CD4-positive, alpha-beta T cell treated with Interleukin-4 for 4 hours (primary cell): ENCODE results near the gene EPHB6.

Experiments
- DNase-seq: peaks from one replicate; pipeline ENCODE4 v3.0.0-alpha.2; 2020

The EPHB6 gene

GRCh38 chr7:142897691-142898090, 42.8 kb downstream of the EPHB6 start:
- DNase-seq: no peak

- DNase-seq: no peak
Observed at GRCh38 chr7:142898377-142899170, 43.7 kb downstream of the EPHB6 start.

GRCh38 chr7:142899661-142900060, 44.8 kb downstream of the EPHB6 start:
- DNase-seq: no peak

- DNase-seq: no peak
Observed at GRCh38 chr7:142901426-142902259, 46.8 kb downstream of the EPHB6 start.

GRCh38 chr7:142904128-142904527, 49.3 kb downstream of the EPHB6 start:
- DNase-seq: no peak

- no peak for DNase-seq
Observed at GRCh38 chr7:142905759-142906158, 50.9 kb downstream of the EPHB6 start.

- DNase-seq: no peak
Observed at GRCh38 chr7:142906643-142907042, 51.8 kb downstream of the EPHB6 start.

GRCh38 chr7:142908290-142908689, 53.4 kb downstream of the EPHB6 start:
- no peak for DNase-seq

GRCh38 chr7:142908921-142909890, 54.3 kb downstream of the EPHB6 start:
- peak; percentile 12 for DNase-seq

- no peak for DNase-seq
Observed at GRCh38 chr7:142910031-142910433, 55.2 kb downstream of the EPHB6 start.

- no peak for DNase-seq
Observed at GRCh38 chr7:142910481-142910880, 55.6 kb downstream of the EPHB6 start.

GRCh38 chr7:142913051-142913450, 58.2 kb downstream of the EPHB6 start:
- no peak for DNase-seq

- no peak for DNase-seq
Observed at GRCh38 chr7:142913566-142913965, 58.7 kb downstream of the EPHB6 start.

- no peak for DNase-seq
Observed at GRCh38 chr7:142914121-142914520, 59.2 kb downstream of the EPHB6 start.

GRCh38 chr7:142915315-142915714, 60.4 kb downstream of the EPHB6 start:
- DNase-seq: no peak

- no peak for DNase-seq
Observed at GRCh38 chr7:142916508-142916907, 61.6 kb downstream of the EPHB6 start.

GRCh38 chr7:142917447-142917846, 62.6 kb downstream of the EPHB6 start:
- no peak for DNase-seq

- DNase-seq: no peak
Observed at GRCh38 chr7:142918901-142919300, 64.0 kb downstream of the EPHB6 start.

- no peak for DNase-seq
Observed at GRCh38 chr7:142919656-142920055, 64.8 kb downstream of the EPHB6 start.
